NCI-H2081 treated with DMSO at 0.1 percent for 48 hours (cell line): Measurements from ENCODE around the gene KIRREL3.
A peak's percentile ranks its signal among the peaks of the same experiment; 100 is the strongest.

Source experiments
- DNase-seq: peaks from one replicate; lab custom pipeline; 2025; lab: John Stamatoyannopoulos, UW

Gene KIRREL3

GRCh38 chr11:126633330-126633729, 367.2 kb downstream of the KIRREL3 start:
- DNase-seq, result no peak

- no peak for DNase-seq
Measured at GRCh38 chr11:126630893-126631798, 369.4 kb downstream of the KIRREL3 start.

- DNase-seq, result no peak
Measured at GRCh38 chr11:126630488-126630887, 370.1 kb downstream of the KIRREL3 start.

- peak; percentile 36 for DNase-seq
Measured at GRCh38 chr11:126628790-126629621, 371.6 kb downstream of the KIRREL3 start.

- DNase-seq, result no peak
Measured at GRCh38 chr11:126628450-126628789, 372.1 kb downstream of the KIRREL3 start.

GRCh38 chr11:126627421-126627820, 373.1 kb downstream of the KIRREL3 start:
- DNase-seq, result no peak

GRCh38 chr11:126624506-126624905, 376.1 kb downstream of the KIRREL3 start:
- no peak for DNase-seq

GRCh38 chr11:126619516-126619915, 381.1 kb downstream of the KIRREL3 start:
- DNase-seq, result no peak

- DNase-seq, result no peak
Measured at GRCh38 chr11:126615845-126616244, 384.7 kb downstream of the KIRREL3 start.

- no peak for DNase-seq
Measured at GRCh38 chr11:126613272-126613671, 387.3 kb downstream of the KIRREL3 start.

GRCh38 chr11:126612671-126613070, 387.9 kb downstream of the KIRREL3 start:
- DNase-seq, result no peak

- no peak for DNase-seq
Measured at GRCh38 chr11:126611438-126611837, 389.1 kb downstream of the KIRREL3 start.

- DNase-seq, result no peak
Measured at GRCh38 chr11:126608658-126609057, 391.9 kb downstream of the KIRREL3 start.

GRCh38 chr11:126607776-126608541, 392.6 kb downstream of the KIRREL3 start:
- peak; percentile 87 for DNase-seq

GRCh38 chr11:126607374-126607773, 393.2 kb downstream of the KIRREL3 start:
- no peak for DNase-seq

- no peak for DNase-seq
Measured at GRCh38 chr11:126606484-126606883, 394.1 kb downstream of the KIRREL3 start.

GRCh38 chr11:126604461-126604860, 396.1 kb downstream of the KIRREL3 start:
- no peak for DNase-seq

GRCh38 chr11:126603486-126603885, 397.1 kb downstream of the KIRREL3 start:
- DNase-seq, result no peak

- no peak for DNase-seq
Measured at GRCh38 chr11:126602993-126603392, 397.6 kb downstream of the KIRREL3 start.

- DNase-seq, result no peak
Measured at GRCh38 chr11:126602349-126602940, 398.1 kb downstream of the KIRREL3 start.

- no peak for DNase-seq
Measured at GRCh38 chr11:126601550-126602215, 398.9 kb downstream of the KIRREL3 start.
